HG03469 (cell line): Measurements from ENCODE around the gene OPN1SW.

Experiments
- ATAC-seq: cut with Tn5 transposase; IDR thresholded peaks from one replicate; pipeline ENCODE4 v1.9.1; 2021; ENCODE audit warnings: mild to moderate bottlenecking, moderate library complexity, moderate number of reproducible peaks; ENCODE audit not compliant: unreplicated experiment

OPN1SW gene

GRCh38 chr7:128735436-128735835 is 40.2 kb downstream of the OPN1SW start:
- no peak for ATAC-seq

- ATAC-seq, result no peak
These were observed 40.7 kb downstream of the OPN1SW start for GRCh38 chr7:128734890-128735289.

GRCh38 chr7:128733278-128733645 is 42.3 kb downstream of the OPN1SW start:
- no peak for ATAC-seq

GRCh38 chr7:128732521-128733277 is 42.9 kb downstream of the OPN1SW start:
- no peak for ATAC-seq

GRCh38 chr7:128731184-128731583 is 44.4 kb downstream of the OPN1SW start:
- no peak for ATAC-seq

GRCh38 chr7:128729494-128729893 is 46.1 kb downstream of the OPN1SW start:
- ATAC-seq, result no peak

GRCh38 chr7:128728598-128728997 is 47.0 kb downstream of the OPN1SW start:
- ATAC-seq, result no peak

- no peak for ATAC-seq
These were observed 48.4 kb downstream of the OPN1SW start for GRCh38 chr7:128727239-128727638.

GRCh38 chr7:128726737-128727072 is 48.9 kb downstream of the OPN1SW start:
- ATAC-seq, result no peak

GRCh38 chr7:128726059-128726736 is 49.4 kb downstream of the OPN1SW start:
- ATAC-seq, result no peak

GRCh38 chr7:128725531-128725930 is 50.1 kb downstream of the OPN1SW start:
- ATAC-seq, result no peak

GRCh38 chr7:128724743-128725142 is 50.9 kb downstream of the OPN1SW start:
- no peak for ATAC-seq
